Activated CD4-positive, CD25-positive, alpha-beta regulatory T cell treated with anti-CD3 and anti-CD28 coated beads, Interleukin-2, amount 50 U/mL, for 16 hours (primary cell): ENCODE data around the gene EFEMP2.
A peak's percentile ranks its signal among the peaks of the same experiment; 100 is the strongest.

Experiments used
- DNase-seq: peaks from one replicate; pipeline ENCODE4 v3.0.0-alpha.2; 2020; ENCODE audit warnings: low read depth, low spot score

The EFEMP2 gene

GRCh38 chr11:65826984-65827735, 45.4 kb downstream of the EFEMP2 start:
- no peak for DNase-seq

DNA sequence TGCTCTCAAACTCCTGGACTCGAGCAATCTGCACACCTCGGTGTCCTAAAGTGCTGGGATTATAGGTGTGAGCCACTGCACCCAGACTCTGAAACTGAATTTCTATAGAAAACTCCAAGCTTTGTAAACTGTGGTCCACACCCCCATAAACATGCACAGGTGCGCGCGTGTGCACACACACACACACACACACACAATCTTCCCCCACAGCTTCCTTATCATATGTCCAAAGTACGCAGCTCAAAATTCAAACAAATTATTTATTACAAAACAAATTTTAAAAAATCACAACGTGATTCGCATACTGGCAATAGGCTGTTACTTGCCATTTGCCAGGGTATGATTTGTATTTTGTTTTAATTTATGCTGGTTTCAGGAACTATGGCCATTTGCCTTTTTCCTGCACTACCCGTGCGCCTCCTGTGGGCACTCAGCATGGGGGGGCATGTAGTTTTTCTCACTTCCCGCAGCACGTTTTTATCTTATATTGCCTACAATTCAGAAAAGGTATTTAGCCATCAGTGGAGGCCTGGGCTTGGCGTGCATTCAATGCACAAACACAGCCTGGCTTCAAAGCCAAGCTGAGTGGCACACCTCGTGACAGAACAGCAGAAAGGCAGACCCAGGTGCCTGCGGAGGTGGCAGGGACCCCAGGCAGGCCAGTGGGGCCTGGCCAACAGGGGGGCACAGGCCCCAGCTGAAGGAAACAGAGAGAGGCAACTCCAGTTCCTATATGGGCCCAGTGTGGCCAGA, 49.6 kb downstream of the EFEMP2 start:
- DNase-seq: no peak

DNA sequence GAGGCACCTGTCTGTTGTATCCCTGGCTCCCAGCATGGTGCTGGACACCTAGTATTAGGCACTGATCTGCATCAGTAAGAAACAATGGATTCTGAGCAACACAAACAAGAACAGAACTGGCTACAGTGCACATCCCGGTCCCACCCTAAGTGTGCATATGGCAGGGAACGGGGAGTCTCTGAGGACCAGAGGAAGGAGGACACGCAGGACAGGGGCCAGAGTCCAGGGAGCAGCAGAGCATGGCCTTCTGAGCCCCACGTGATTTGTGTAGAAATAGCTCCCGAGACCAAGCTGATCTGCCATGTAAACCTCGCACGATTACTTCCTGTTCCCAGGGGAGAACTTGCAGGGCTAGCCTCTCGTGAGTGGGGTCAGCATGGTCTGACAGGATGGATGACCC, 51.5 kb downstream of the EFEMP2 start:
- no peak for DNase-seq

- DNase-seq: peak; percentile 92
Measured at GRCh38 chr11:65817835-65818680, 54.5 kb downstream of the EFEMP2 start.

DNA sequence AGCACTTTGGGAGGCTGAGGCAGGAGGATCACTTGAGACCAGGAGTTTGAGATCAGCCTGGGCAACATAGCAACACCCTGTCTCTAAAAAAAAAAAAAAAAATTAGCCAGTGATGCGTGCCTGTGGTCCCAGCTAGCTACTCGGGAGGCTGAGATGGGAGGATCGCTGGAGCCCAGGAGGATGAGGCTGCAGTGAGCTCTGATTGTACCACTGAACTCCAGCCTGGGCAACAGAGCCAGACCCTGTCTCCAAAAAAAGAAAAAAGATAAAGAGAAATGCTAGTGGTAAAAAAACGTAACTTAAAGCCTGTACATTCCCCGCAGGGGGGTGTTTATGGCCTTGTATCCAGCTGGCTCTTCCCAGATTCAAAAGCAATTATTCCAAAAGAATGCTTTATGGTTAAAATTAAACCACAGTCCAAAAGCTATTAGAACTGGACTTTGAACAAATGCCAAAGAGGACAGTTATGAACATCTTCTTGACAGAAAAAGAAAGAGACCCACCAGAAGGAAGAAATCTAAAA, 55.2 kb downstream of the EFEMP2 start:
- no peak for DNase-seq

GRCh38 chr11:65816696-65817095, 55.9 kb downstream of the EFEMP2 start:
- no peak for DNase-seq
